Epithelial cell of prostate (primary cell): ENCODE data around the gene XPC.

Experiments
- DNase-seq: peaks from one replicate; pipeline ENCODE4 v3.0.0-alpha.2; 2011; ENCODE audit warnings: low read depth, low spot score
- H3K27ac ChIP-seq: fragments of 450-650 bp; 2 replicates; pipeline ENCODE4 v1.5.1; 2017; ENCODE audit warnings: mild to moderate bottlenecking

XPC gene

DNA sequence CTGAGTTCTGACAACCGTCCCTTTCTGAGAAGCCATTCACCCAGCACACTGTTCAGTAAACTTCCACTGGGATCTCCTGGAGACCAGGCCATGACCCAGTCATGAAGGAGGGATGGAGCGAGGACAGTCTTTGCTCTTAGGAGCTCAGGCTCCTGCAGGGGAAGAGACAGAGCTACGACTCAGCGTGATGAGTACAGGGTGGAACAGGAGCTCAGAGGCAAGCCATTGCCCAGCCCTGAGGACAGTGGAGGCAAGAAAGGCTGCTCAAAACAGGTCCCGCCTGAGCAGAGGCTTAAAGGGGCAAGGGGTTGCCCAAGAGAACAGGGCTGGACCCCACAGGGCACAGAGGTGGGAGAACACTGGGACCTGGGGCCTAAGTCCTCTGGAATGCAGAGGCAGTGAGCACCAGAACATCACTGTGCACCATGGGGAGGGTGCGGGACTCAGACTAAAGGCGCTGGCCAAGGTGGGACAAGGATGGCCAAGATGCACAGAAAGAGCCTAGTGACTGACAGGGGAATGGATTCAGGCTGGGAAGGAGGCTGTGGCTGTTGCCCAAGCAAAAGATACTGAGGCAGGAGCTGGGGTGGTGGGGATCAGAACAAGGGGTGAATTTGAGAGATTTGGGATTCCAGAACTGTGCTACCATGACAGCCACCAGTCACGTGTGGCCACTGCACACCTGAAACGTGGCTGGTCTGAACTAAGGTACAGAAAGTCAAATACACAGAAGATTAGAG, 27.7 kb downstream of the XPC start:
- H3K27ac ChIP-seq, result no peak overlapping the region
- no peak for DNase-seq

DNA sequence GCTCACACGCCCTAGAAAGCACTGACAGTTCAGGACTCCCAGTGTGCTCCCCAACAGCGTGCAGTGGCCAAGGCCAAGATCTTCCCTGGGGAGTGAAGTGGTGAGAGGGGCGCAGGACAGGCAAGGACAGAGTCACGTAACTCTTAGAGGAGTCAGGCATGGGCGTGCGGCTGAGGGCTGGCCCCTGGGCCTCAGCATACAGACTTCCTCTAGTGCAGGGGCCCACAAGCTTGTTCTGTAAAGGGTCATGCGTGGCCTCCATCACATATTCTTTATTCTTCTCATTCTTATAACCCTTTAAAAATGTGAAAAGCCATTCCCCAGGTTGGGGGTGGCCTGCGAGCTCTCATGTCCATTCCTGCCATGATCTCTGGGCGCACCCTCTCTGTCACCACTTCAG, 28.3 kb downstream of the XPC start:
- no peak overlapping the region for H3K27ac ChIP-seq

DNA sequence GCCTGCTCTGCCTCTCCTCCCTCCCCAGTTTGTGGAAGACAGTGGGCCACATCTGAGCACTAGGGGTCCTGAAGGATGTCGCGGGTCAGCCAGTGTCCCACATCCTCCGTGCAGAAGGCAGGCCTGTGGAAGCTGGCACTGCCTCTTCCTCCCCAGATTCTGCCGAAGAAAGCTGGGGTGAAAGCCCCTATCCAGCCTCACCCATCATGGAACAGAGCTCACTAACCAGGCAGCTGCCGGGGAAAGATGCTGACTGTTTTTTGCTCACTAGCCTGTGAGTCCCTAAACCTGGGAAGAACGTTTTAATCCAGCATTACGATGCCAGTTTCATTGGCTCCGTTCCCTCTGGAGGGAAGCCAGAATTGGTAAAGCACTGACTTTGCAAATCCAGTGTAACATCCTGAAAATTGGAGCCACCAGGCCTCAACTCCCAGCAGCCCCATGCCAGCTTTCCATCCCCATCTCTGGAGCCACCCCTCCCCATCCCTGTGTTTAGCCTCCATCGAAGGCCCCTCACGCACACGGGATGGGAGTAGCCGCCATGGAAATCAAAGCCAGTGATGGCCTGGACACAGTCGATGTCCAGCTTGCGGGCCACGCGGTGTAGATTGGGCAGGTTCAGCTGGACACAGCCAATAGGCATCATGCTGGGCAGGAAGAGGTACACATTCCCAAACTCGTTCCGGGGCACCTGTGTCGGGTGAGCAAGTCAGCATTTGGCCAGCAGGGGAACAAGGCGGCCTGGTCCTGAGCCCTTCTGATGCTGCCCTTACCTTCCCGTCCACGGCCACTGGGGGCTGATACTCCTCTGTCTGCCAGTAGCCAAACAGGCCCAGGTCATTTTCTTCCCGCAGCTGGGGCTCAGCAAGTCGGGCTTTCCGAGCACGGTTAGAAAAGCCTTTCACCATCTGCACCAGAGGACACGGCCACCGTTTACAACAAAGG, 30.1 kb downstream of the XPC start:
- no peak overlapping the region for H3K27ac ChIP-seq
- no peak for DNase-seq

More for the DNA sequence above, 28.3 kb downstream of the XPC start:
- DNase-seq, result no peak

DNA sequence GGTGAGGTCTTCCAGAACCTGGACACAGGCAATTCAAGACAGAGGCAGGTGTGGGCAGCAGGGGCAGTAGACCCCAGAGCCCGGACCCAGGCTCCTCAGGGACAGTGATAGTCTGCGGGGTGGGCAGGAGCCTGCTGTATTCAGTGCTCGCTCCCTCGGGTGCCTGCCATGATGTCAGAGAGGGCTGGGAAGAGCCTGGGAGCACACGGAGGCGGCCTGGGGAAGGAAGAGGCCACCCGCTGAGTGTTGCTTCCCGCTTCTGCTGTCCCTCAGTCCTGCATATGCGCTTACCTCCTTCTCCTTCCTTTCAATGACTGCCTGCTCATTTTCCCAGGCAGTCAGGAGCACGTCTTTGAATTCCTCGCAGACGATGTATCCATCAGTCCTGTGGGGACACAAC, 30.8 kb downstream of the XPC start:
- no peak overlapping the region for H3K27ac ChIP-seq

DNA sequence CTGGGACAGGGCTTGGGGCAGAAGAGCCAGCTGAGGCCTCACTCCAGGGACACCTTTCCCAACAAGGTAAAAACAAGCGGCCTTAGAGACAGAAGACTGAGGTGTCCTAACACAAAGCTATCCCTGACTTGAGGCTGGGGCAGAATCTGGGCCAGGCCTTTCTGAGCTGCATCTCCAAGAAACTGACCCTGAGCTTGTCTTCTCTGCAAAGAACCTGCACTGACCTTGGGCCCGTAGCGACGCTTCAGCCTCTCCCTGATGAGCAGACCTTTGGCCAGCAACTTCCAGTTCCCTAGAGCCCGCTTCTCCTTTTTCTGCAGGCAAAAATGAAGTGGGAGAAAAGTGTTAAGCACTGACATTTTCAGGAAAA, 31.4 kb downstream of the XPC start:
- no peak overlapping the region for H3K27ac ChIP-seq
- DNase-seq, result no peak

More for the DNA sequence above, 30.8 kb downstream of the XPC start:
- no peak for DNase-seq

DNA sequence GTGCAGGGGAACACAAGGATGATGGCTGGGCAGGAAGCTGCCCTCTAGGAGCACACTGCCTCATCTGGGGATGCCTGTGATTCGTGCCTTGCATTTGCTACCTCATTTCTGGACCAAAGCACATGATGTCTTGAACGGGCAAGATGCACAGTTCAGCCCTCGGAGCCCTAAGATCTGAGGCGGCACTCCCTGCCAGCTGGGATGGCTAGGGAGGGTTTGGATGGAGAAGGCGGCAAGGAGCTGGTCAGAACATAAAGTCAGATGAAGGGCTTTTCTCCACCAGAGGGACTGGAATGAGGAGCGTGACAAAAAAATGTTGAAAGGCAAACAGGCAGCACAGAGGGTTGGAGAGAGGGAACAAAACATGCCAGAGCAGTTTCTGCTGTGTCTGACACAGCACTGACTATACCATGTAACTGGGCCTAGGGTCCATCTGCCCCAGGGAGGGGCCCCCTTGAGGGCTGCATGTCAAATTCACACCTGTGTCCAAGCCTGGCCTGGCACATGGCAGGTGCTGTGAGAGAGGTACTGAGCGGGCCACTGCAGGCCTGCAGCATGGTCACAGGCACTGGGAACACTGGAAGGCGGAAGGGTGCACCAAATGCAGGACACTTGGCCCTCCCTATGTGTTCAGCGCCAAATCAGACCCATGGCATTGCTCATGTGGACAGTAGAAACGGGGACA, 31.9 kb downstream of the XPC start:
- DNase-seq, result no peak
- H3K27ac ChIP-seq, result no peak overlapping the region

DNA sequence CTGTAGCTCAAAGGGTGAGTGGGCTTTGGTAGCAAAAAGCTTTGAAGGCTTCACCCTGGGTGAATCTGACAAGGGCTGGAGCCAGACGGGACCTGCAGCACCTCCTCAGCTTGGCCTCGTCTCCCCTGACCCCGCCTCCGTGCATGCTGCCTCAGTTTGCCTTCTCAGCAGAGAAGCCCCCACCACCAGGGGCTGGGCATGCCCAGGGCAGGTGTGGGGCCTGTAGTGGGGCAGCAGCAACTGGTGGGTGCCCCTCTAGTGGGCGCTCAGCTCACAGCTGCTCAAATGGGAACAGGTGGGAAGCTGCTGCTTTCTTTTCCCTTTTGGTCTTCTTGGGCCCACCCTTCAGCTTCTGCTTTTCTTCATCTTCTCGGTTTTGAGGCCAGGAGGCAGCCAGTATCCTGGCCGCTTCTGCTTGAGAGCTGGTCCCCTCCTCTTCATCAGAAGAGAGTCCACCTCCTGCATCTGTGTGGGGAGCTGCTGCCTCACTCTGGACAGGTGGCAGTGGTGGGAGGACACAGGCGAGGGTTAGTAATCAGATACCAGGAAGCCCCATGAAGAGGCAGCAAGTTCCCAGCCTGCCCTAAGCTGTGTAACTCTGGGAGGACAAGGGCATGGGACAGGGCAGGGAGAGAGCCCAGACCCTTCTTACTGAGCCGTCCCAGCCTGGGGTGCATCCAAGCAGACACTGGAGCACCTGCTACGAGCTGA, 32.6 kb downstream of the XPC start:
- DNase-seq, result no peak
- H3K27ac ChIP-seq, result peak overlapping the region; percentile 82

DNA sequence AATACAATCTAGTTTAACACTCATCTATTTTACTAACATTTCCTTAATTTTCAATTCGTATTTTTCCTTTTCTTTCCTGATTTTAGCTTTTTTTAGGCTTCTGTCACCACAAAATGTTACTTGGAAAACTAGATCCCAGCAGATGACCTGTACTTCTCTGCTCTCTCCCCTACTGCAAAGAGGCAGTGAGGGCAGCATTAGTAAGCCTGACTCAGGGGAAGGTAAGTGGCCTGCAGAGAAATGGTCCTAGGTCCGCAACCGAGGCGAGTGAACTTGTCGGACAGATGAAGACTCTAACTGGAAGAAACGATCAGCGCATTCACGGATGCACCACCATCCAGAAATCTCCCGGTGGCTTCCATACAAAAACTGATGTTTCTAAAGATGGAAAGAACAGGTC, 33.2 kb downstream of the XPC start:
- no peak for DNase-seq
- H3K27ac ChIP-seq, result peak overlapping the region; percentile 82

DNA sequence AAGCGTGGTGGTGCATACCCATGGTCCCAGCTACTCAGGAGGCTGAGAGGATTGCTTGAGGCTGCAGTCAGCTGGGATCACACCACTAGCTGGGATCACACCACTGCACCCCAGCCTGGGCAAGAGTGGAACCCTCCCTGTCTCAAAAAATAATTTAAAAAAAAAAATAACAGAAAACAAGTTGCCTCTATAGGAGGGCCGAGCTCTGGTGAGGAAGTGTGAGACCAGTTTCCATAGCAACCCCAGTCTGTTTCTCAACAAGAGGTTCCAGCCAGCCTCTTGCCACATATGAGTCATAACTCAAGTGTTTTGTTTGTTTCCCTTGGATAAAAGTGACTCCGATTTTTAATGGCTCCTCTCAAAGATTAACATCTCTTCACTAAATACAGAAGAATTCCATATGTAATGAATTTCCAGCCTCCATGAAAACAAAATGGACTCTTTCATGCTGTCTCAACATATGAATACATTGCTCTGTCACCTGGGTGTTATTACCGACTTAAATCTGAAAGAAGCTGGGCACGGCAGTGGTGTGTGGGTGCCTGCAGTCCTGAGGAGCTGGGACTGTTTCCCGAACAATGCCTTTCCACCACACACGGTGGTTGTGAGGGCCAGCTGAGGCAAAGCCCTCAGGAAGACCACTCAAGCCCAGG, 33.9 kb downstream of the XPC start:
- peak overlapping the region; percentile 82 for H3K27ac ChIP-seq
- peak; percentile 88 for DNase-seq

DNA sequence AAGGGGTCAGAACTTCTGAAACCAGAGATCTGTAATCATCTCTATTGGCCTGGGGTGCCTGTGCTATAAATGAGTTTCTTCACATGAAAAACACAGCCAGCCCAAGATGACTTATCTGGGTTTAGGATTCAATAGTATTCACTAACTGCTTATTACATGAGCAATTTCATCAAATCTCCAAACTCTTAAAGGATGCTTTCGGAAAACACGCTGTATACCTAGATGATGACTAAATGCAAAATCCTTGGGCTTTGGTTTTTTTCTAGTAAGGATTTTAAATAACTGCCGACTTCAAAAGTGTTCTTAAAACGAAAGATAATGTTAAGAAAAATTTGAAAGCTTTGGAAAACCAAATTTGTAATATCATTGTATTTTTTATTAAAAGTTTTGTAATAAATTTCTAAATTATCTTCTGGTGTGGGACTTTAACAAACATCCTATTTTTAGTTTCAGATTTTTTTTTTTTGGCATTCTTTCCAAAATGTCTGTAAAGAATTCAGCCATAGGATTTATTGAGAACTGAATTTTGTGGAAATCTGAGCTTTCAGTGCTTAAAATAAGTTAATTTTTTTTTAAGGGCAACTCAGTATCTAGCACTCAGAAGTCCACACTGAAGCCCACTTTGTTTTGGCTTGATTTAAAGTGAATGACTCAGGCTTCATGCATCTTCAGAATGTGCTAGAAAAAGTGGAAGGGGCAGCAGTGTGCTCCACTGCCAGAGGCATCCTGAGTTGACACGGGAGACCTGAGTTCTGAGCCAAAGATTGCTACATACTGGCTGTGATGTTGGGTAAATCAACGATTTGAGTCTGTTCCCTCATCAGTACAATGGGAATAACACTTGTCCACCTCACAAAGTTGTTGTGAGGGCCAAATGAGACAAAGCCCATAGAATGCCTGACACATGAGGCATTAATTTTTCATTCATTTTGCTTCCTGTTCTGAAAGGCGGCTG, 34.9 kb downstream of the XPC start:
- no peak for DNase-seq

DNA sequence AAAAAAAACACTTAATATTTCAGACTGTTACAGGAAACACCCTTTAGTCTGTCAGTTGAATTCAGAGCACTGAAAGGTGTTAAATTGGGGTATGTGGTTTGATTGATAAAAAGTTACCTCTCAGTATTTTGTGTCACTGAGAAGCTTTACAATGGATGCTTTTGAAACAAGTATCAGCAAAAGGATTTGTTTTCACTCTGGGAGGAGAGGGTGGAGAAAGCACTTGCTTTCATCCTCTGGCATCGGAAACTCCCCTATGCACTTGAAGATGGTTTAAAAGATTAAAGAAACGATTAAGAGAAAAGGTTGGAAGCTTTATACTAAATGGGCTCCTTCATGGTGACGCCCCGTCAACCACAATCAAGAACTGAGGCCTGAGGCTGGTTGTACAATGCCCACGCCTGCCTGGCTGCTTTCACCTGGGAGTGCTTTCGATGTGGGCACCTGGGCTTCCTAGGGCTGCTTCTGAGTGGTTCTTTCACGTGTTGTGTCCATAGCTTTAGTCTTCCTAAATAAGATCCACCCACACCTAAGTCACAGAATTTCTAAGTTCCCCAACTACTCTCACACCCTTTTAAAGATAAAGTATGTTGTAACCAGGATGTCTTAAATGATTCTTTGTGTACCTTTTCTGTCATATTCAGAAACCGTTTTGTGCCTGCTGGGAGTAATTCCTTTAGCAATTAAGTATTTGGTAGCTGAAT, 35.7 kb downstream of the XPC start:
- DNase-seq, result no peak
- peak overlapping the region; percentile 82 for H3K27ac ChIP-seq

More for the DNA sequence above, 34.9 kb downstream of the XPC start:
- peak overlapping the region; percentile 82 for H3K27ac ChIP-seq

DNA sequence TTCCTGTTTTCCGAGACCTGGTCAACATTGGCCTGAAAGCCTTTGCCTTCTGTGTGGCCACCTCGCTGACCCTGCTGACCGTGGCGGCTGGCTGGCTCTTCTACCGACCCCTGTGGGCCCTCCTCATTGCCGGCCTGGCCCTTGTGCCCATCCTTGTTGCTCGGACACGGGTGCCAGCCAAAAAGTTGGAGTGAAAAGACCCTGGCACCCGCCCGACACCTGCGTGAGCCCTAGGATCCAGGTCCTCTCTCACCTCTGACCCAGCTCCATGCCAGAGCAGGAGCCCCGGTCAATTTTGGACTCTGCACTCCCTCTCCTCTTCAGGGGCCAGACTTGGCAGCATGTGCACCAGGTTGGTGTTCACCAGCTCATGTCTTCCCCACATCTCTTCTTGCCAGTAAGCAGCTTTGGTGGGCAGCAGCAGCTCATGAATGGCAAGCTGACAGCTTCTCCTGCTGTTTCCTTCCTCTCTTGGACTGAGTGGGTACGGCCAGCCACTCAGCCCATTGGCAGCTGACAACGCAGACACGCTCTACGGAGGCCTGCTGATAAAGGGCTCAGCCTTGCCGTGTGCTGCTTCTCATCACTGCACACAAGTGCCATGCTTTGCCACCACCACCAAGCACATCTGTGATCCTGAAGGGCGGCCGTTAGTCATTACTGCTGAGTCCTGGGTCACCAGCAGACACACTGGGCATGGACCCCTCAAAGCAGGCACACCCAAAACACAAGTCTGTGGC, 36.6 kb downstream of the XPC start:
- no peak for DNase-seq
- peak overlapping the region; percentile 82 for H3K27ac ChIP-seq

DNA sequence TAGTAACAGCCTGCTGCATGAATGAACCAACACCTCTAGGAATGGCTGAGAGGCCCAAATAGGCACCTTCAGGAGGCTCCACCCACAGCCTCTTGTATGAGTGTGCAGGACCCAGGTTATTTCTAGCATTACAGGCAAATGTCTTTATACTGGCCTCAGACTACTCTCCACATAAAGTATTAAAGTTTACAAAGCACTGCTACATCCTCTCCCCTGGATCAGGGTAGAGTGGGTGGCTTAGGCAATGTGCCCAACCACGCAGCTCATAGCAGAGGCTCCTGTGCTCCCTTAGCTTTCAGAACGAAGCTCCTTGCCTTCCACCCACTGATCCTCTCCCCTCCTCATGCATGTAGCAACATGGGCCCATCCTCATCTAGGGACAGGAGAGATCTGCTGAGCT, 37.3 kb downstream of the XPC start:
- no peak overlapping the region for H3K27ac ChIP-seq
- no peak for DNase-seq

DNA sequence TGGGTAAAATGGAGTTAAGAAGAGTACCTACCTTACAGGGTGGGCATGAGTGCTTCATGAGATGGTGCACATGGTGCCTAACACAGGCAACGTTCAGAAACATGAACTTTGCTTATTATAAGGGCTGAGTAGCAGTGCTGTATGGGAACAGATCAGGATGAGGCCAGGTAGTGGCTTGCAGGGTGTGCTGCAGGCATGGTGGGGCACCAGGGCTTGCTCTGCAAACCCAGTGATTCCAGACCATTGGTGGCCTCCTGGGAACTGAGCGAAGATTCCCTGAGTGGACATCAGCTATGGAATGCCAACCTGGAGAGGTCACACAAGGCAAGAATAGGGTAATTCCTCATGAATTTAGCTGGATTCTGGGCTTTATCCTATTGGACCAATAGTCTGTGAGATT, 37.7 kb downstream of the XPC start:
- no peak overlapping the region for H3K27ac ChIP-seq
- DNase-seq, result no peak

DNA sequence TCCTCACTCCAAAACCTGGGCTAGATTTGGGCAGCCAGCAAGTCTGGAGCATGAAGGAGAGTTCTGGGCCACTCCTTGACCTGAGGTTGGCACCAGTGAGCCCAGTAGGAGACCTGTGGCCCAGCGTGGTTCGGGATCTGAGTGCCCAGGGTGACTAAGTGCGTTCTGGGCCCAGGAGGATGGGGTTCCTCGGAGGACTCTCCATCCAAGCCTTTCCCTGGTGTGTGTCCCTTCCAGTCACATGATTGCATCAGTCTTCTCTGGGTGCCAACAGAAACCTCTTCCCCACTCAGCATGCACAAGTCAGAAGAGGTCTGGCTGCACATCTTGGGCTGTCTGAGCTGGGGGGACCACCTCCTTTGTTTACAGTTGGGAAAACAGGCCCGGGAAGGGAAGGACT, 38.6 kb downstream of the XPC start:
- no peak for DNase-seq
- no peak overlapping the region for H3K27ac ChIP-seq

DNA sequence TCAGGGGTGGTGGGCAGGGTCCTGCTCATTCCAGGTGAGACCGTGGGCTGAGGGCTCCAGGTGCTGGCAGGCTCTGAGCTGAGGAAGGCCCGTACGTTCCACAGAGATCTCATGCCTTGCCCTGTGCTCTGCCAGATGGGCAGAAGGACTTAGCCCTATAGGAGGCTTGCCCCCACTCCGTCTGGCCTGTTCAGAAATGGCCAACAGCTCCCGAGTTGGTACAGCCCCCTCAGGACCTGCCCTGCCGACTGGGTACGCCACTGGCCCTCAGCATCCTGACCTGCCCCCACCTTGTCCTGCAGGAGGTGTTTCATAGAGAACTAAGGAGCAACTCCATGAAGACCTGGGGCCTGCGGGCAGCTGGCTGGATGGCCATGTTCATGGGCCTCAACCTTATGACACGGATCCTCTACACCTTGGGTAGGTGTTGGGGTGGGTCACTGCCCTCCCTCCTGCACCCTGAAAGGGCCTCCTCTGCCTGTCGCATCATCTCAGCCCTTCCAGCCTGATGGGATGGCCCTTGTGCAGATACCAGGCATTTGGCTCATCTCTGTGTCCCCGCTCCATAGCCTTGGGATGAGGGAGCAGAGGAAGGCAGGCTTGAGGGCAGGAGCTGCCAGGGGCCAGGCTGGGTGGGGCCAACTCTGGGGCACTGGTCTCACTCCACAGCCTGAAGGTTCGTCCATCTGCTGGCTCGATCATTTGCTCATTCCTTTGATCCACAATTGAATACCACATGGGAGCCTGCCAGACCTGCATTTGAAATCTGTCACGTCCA, 39.3 kb downstream of the XPC start:
- no peak overlapping the region for H3K27ac ChIP-seq
- no peak for DNase-seq
